ENCODE results near the gene HIGD2B. TPM values are rescaled to one million over a fixed set of nuclear protein-coding genes. Genes with fewer than 3 reads are reported as not detected.
A peak's percentile ranks its signal among the peaks of the same experiment; 100 is the strongest.

Gene HIGD2B
- total and polyA plus RNA-seq, 2 of the 13 experiments (the other 11 are each of a cell fraction or from before 2014, with no cell fraction given): not detected

GRCh38 chr15:72685925-72686794 lies at the start of gene HIGD2B, which contains the start of gene BBS4 (continued):
- TF ChIP-seq ZBTB46 (CRISPR knock-in tag; IDR thresholded peaks at IDR 0.05; ENCODE audit: borderline replicate concordance): no peak
- no peak for TF ChIP-seq HOXA5 (CRISPR knock-in tag; IDR thresholded peaks at IDR 0.05)
- 0 out of 2 replicates have a peak, but pooled peaks have one; percentile 20 for TF ChIP-seq BCL3 (CRISPR knock-in tag; IDR thresholded peaks at IDR 0.05)
- no peak for TF ChIP-seq HNRNPK (IDR thresholded peaks at IDR 0.05; ENCODE audit: low read depth, low read length, poor library complexity, severe bottlenecking)
- TF ChIP-seq TMF1 (CRISPR knock-in tag; IDR thresholded peaks at IDR 0.05; ENCODE audit: low read depth): no peak
- TF ChIP-seq ZMYM4 (CRISPR knock-in tag; IDR thresholded peaks at IDR 0.05): peak; percentile 48; the same call in 1 of the 2 replicates
- peak; percentile 3 for TF ChIP-seq FOSL2 (CRISPR knock-in tag; IDR thresholded peaks at IDR 0.05)
- peak; percentile 31; the same call in 1 of the 2 replicates for TF ChIP-seq ZBTB25 (CRISPR knock-in tag; IDR thresholded peaks at IDR 0.05)
- TF ChIP-seq, protein P1, sequence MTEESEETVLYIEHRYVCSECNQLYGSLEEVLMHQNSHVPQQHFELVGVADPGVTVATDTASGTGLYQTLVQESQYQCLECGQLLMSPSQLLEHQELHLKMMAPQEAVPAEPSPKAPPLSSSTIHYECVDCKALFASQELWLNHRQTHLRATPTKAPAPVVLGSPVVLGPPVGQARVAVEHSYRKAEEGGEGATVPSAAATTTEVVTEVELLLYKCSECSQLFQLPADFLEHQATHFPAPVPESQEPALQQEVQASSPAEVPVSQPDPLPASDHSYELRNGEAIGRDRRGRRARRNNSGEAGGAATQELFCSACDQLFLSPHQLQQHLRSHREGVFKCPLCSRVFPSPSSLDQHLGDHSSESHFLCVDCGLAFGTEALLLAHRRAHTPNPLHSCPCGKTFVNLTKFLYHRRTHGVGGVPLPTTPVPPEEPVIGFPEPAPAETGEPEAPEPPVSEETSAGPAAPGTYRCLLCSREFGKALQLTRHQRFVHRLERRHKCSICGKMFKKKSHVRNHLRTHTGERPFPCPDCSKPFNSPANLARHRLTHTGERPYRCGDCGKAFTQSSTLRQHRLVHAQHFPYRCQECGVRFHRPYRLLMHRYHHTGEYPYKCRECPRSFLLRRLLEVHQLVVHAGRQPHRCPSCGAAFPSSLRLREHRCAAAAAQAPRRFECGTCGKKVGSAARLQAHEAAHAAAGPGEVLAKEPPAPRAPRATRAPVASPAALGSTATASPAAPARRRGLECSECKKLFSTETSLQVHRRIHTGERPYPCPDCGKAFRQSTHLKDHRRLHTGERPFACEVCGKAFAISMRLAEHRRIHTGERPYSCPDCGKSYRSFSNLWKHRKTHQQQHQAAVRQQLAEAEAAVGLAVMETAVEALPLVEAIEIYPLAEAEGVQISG (CRISPR knock-in tag; IDR thresholded peaks at IDR 0.05): peak; percentile 84
- TF ChIP-seq HOXA7 (CRISPR knock-in tag; IDR thresholded peaks at IDR 0.05): no peak
- no peak for TF ChIP-seq NFATC3 (CRISPR knock-in tag; IDR thresholded peaks at IDR 0.05)
- TF ChIP-seq SNAPC4 (CRISPR knock-in tag; IDR thresholded peaks at IDR 0.05): 0 out of 2 replicates have a peak, but pooled peaks have one; percentile 47
- TF ChIP-seq CBX5 (CRISPR knock-in tag; IDR thresholded peaks at IDR 0.05; ENCODE audit: borderline replicate concordance): peak; percentile 35; the same call in 1 of the 2 replicates
- TF ChIP-seq ELF3 (CRISPR knock-in tag; IDR thresholded peaks at IDR 0.05): peak; percentile 80
- no peak for TF ChIP-seq REXO4 (CRISPR knock-in tag; IDR thresholded peaks at IDR 0.05; ENCODE audit: borderline replicate concordance)
